Occipital lobe (tissue), 2 donors: Measurements from ENCODE around the gene SPAG5. TPM values are rescaled to one million over a fixed set of nuclear protein-coding genes. Genes with fewer than 3 reads are reported as not detected.

Source experiments
- DNase-seq: peaks from one replicate; lab custom pipeline; 2025; lab: John Stamatoyannopoulos, UW
- total RNA-seq: library from RNA; depleted of rRNA; stranded (reverse); fragments of >200 nt; gene quantifications from one replicate; pipeline ENCODE4 v1.2.3, GENCODE V29; 2014

The SPAG5 gene
- 4.7 TPM for total RNA-seq

- peak; percentile 78 for DNase-seq
Observed at GRCh38 chr17:28598799-28599310, at the start of gene SPAG5. Gene SPAG5 (minus strand): TSS chr17:28599025. CDS start chr17:28598946, 79 bp downstream.

GRCh38 chr17:28646039-28646754, 47.4 kb upstream of the SPAG5 start:
- DNase-seq = no peak

- DNase-seq = no peak
Observed at GRCh38 chr17:28645576-28645939, 46.7 kb upstream of the SPAG5 start.

GRCh38 chr17:28644787-28645575, 46.2 kb upstream of the SPAG5 start, which contains the start of gene BLTP2:
Gene BLTP2 (minus strand): TSS chr17:28645158. CDS start chr17:28645056, 102 bp downstream.
- DNase-seq = peak; percentile 93

- DNase-seq = no peak
Observed at GRCh38 chr17:28643983-28644786, 45.4 kb upstream of the SPAG5 start.

- no peak for DNase-seq
Observed at GRCh38 chr17:28641579-28641978, 42.8 kb upstream of the SPAG5 start.

GRCh38 chr17:28635506-28635905, 36.7 kb upstream of the SPAG5 start:
- DNase-seq = no peak

- DNase-seq = no peak
Observed at GRCh38 chr17:28634206-28634865, 35.5 kb upstream of the SPAG5 start.

GRCh38 chr17:28626818-28627217, 28.0 kb upstream of the SPAG5 start:
- no peak for DNase-seq

GRCh38 chr17:28624148-28624547, 25.3 kb upstream of the SPAG5 start:
- no peak for DNase-seq

GRCh38 chr17:28623696-28624095, 24.9 kb upstream of the SPAG5 start:
- DNase-seq = no peak

- no peak for DNase-seq
Observed at GRCh38 chr17:28622186-28622585, 23.4 kb upstream of the SPAG5 start.

- DNase-seq = no peak
Observed at GRCh38 chr17:28620010-28620409, 21.2 kb upstream of the SPAG5 start.

- DNase-seq = no peak
Observed at GRCh38 chr17:28618464-28618863, 19.6 kb upstream of the SPAG5 start.

GRCh38 chr17:28616281-28616680, 17.5 kb upstream of the SPAG5 start:
- DNase-seq = no peak

- no peak for DNase-seq
Observed at GRCh38 chr17:28615260-28615940, 16.6 kb upstream of the SPAG5 start.

- DNase-seq = peak; percentile 70
Observed at GRCh38 chr17:28613931-28614381, 15.1 kb upstream of the SPAG5 start, which contains the start of gene RSKR. Gene RSKR (minus strand): TSS chr17:28614185. CDS start chr17:28614161, 24 bp downstream.

- no peak for DNase-seq
Observed at GRCh38 chr17:28612936-28613872, 14.4 kb upstream of the SPAG5 start.

GRCh38 chr17:28612531-28612930, 13.7 kb upstream of the SPAG5 start:
- DNase-seq = no peak
